Measurements from ENCODE around the gene L3MBTL4.

- no peak for TF ChIP-seq EP300 (IDR thresholded peaks at IDR 0.05; ENCODE audit: borderline replicate concordance)
- no peak for TF ChIP-seq MAX (IDR thresholded peaks at IDR 0.05)
- TF ChIP-seq FOXM1 (IDR thresholded peaks at IDR 0.05; ENCODE audit: borderline replicate concordance, low read depth): no peak
- no peak for TF ChIP-seq TAF1 (IDR thresholded peaks at IDR 0.05; ENCODE audit: low read depth)
- TF ChIP-seq CREB1 (IDR thresholded peaks at IDR 0.05; ENCODE audit: low read depth): no peak
- TF ChIP-seq EGR1 (IDR thresholded peaks at IDR 0.05): no peak
- TF ChIP-seq TEAD4 (IDR thresholded peaks at IDR 0.05): no peak
- TF ChIP-seq CEBPB (IDR thresholded peaks at IDR 0.05): no peak
Observed at GRCh38 chr18:5961828-5962150, 452.9 kb downstream of the L3MBTL4 start.
